SU-DHL-6 (cell line): ENCODE results near the gene OTOA.
"Not testable (repeated sequence)": the region's sequence is repeated elsewhere in the genome, so short reads cannot be mapped to it uniquely, and the experiment has no call there.

Experiments
- EZH2phosphoT487 ChIP-seq: fragments of 200-600 bp; sonication (generic), shearing (Covaris generic); conservative IDR thresholded peaks from 2 replicates; pipeline ENCODE4 v1.6.1; 2018; ENCODE audit warnings: mild to moderate bottlenecking, antibody characterized with exemption, low read length, moderate library complexity, mixed read lengths
- TF ChIP-seq, protein P1 (sequence below): fragments of 200-600 bp; sonication (generic); IDR thresholded peaks from one replicate; pipeline ENCODE4 v1.5.1; 2017; ENCODE audit warnings: antibody characterized with exemption, mild to moderate bottlenecking, low read length, moderate library complexity; ENCODE audit not compliant: insufficient read depth, poor library complexity, severe bottlenecking

DNA sequence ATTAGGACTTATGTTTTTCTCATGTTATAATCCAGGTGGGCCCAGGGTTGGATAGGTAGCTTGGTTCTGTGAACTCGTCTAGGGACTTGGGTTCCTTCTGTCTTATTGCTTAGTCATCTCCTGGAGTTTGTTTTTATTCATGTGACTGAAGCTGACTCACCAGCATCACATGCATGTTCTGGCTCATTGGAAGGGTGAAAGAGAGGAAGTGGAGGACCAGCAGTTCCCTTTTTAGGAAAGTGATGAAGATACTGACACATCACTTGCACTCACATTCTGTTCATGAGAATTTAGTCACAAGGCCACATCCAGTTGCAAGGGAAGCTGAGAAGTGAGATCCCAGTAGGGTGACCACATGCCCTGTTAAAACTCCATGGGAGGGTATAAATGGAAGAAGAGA is 126.7 kb downstream of the OTOA start:
- TF ChIP-seq, protein P1, sequence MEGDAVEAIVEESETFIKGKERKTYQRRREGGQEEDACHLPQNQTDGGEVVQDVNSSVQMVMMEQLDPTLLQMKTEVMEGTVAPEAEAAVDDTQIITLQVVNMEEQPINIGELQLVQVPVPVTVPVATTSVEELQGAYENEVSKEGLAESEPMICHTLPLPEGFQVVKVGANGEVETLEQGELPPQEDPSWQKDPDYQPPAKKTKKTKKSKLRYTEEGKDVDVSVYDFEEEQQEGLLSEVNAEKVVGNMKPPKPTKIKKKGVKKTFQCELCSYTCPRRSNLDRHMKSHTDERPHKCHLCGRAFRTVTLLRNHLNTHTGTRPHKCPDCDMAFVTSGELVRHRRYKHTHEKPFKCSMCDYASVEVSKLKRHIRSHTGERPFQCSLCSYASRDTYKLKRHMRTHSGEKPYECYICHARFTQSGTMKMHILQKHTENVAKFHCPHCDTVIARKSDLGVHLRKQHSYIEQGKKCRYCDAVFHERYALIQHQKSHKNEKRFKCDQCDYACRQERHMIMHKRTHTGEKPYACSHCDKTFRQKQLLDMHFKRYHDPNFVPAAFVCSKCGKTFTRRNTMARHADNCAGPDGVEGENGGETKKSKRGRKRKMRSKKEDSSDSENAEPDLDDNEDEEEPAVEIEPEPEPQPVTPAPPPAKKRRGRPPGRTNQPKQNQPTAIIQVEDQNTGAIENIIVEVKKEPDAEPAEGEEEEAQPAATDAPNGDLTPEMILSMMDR, result not testable (repeated sequence)
- not testable (repeated sequence) for TF ChIP-seq EZH2phosphoT487
